Activated naive CD8-positive, alpha-beta T cell treated with anti-CD3 and anti-CD28 coated beads, Interleukin-2, amount 50 U/mL, for 24 hours (primary cell): ENCODE measurements around the gene GATAD2B.
"Not testable (repeated sequence)": the region's sequence is repeated elsewhere in the genome, so short reads cannot be mapped to it uniquely, and the experiment has no call there.

Experiments used
- ATAC-seq: fragments of 150-1000 bp; cut with Tn5 transposase; one replicate; pipeline ENCODE4 v1.10.0; 2021
- DNase-seq: peaks from one replicate; pipeline ENCODE4 v3.0.0; 2021
- H3K27ac Mint-ChIP-seq: one replicate; pipeline ENCODE4 v1.8.0; 2021; ENCODE audit warnings: mild to moderate bottlenecking, mixed read lengths
- H3K27me3 Mint-ChIP-seq: one replicate; pipeline ENCODE4 v1.8.0; 2021; ENCODE audit warnings: mixed read lengths
- H3K36me3 Mint-ChIP-seq: one replicate; pipeline ENCODE4 v1.8.0; 2021; ENCODE audit warnings: low read depth, mixed read lengths
- H3K4me1 Mint-ChIP-seq: one replicate; pipeline ENCODE4 v1.8.0; 2021; ENCODE audit warnings: mixed read lengths
- H3K4me3 Mint-ChIP-seq: one replicate; pipeline ENCODE4 v1.8.0; 2021; ENCODE audit warnings: mild to moderate bottlenecking, moderate library complexity, mixed read lengths
- H3K9me3 Mint-ChIP-seq: one replicate; pipeline ENCODE4 v1.8.0; 2021; ENCODE audit warnings: mixed read lengths

The GATAD2B gene

DNA sequence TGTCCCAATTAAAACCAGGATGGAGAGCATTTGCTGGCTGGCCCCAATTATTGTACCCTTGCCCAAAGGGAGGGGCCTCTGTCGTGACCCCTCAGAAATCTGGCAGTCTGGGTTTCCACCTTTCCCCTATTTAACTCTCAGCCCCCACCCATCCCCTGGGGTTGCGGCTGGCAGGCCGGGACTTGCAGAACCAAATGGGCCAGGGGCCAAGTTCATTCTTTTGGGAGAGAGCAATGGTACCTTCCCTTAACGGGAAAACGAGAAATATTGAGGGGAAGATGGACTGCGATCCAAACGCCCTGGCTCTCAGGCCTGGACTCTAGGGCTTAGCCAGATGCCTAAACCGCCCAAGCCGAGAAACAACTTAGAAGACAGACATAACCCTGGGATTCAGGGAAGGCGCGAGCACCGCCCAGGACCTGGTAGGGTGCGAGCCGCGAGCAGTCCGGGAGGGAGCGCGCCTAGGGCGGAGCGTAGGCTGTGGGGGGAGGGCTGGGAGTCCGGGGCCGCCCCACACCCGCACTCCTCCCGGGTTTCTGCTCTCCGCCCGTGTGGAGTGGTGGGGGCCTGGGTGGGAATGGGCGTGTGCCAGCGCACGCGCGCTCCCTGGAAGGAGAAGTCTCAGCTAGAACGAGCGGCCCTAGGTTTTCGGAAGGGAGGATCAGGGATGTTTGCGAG is 147.9 kb downstream of the GATAD2B start, which contains the start of gene SLC27A3:
SLC27A3 (plus strand) TSS at position 628 of the 678 bp plus-strand sequence. CDS start 91 bp downstream, outside the sequence.
- Mint-ChIP-seq H3K27ac (peak within 1 kb of the TSS; percentile 49), H3K4me3 (peak within 1 kb of the TSS; percentile 78), H3K4me1 (peaks cover 31% of the 10 kb centered on the region), H3K9me3 (no peaks in the 10 kb centered on the region), H3K27me3 (no peaks in the 10 kb centered on the region), H3K36me3 (peaks cover 4% of the 10 kb centered on the region)
- ATAC-seq = peak; percentile 46
- DNase-seq = peak; percentile 46

DNA sequence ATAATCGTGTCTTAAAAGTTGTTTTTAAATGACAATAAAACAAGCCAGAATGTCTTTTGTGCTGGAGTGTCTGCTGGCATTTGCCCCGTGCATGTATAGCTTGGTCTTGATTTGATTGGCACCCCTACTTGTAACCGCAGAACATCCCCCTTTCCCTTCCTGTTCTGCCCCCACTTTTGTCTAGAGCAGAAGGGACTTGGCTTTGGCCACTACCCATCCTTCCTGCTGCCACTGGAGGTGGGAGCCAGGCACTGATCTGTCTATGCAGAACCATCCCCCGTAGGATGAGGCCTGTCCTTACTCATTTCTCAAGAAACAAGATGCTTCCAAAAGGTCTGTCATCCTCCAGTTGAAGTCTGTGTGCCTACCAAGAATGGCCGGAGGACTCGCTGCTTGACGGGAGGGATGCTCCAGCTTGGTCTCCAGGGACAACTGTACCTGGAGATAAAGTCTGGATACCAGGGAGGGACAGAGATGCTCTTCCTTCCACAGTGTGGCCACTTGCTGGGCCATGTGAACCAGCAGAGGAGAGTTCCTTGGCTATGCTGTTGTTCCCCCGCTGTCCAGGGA is 148.7 kb downstream of the GATAD2B start:
- DNase-seq (no peak), ATAC-seq (no peak)
- no peaks in the 10 kb centered on the region for H3K9me3 Mint-ChIP-seq
- peaks cover 31% of the 10 kb centered on the region for H3K4me1 Mint-ChIP-seq
- H3K27me3 Mint-ChIP-seq = no peaks in the 10 kb centered on the region
- no peak overlapping the region for H3K4me3 Mint-ChIP-seq
- peaks cover 4% of the 10 kb centered on the region for H3K36me3 Mint-ChIP-seq
- H3K27ac Mint-ChIP-seq = no peak overlapping the region

GRCh38 chr1:153773096-153773921 is 149.5 kb downstream of the GATAD2B start:
- no peak overlapping the region for H3K4me3 Mint-ChIP-seq
- ATAC-seq (no peak), DNase-seq (no peak)
- H3K27me3 Mint-ChIP-seq = no peaks in the 10 kb centered on the region
- peaks cover 31% of the 10 kb centered on the region for H3K4me1 Mint-ChIP-seq
- H3K27ac Mint-ChIP-seq = no peak overlapping the region
- no peaks in the 10 kb centered on the region for H3K9me3 Mint-ChIP-seq
- peaks cover 8% of the 10 kb centered on the region for H3K36me3 Mint-ChIP-seq

GRCh38 chr1:153771841-153772593 is 150.8 kb downstream of the GATAD2B start:
- Mint-ChIP-seq H3K27me3 (no peaks in the 10 kb centered on the region), H3K9me3 (no peaks in the 10 kb centered on the region), H3K4me3 (no peak overlapping the region), H3K36me3 (peaks cover 14% of the 10 kb centered on the region), H3K4me1 (peaks cover 30% of the 10 kb centered on the region), H3K27ac (no peak overlapping the region)
- DNase-seq (no peak), ATAC-seq (no peak)

DNA sequence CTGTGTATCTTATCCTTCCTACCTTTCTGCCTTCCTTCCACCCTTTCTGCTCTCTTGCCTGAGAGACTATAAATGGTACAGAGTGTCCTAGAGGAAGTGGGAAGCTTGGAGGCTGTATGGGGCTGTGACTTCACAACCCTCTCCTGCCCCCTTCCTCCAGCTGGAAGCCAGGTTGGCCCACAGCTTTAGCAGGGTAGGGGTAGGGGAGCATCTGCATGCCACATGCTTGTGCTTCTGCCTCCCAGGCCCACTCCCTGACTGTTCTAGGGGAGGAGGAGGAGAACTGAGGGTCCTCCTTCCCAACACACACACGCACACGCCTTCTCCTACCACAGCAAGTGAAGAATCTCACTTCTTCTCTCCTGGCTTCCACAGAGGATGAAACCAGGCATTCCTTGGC is 151.5 kb downstream of the GATAD2B start:
- Mint-ChIP-seq H3K4me1 (peaks cover 24% of the 10 kb centered on the region), H3K36me3 (peaks cover 14% of the 10 kb centered on the region), H3K27ac (no peak overlapping the region), H3K4me3 (no peak overlapping the region), H3K27me3 (no peaks in the 10 kb centered on the region), H3K9me3 (no peaks in the 10 kb centered on the region)
- DNase-seq (no peak), ATAC-seq (no peak)

GRCh38 chr1:153770797-153771196 is 152.0 kb downstream of the GATAD2B start:
- H3K27ac Mint-ChIP-seq = no peak overlapping the region
- ATAC-seq = no peak
- no peaks in the 10 kb centered on the region for H3K27me3 Mint-ChIP-seq
- peaks cover 21% of the 10 kb centered on the region for H3K4me1 Mint-ChIP-seq
- peaks cover 16% of the 10 kb centered on the region for H3K36me3 Mint-ChIP-seq
- no peaks in the 10 kb centered on the region for H3K9me3 Mint-ChIP-seq
- no peak for DNase-seq
- no peak overlapping the region for H3K4me3 Mint-ChIP-seq

- DNase-seq (no peak), ATAC-seq (no peak)
- Mint-ChIP-seq H3K27me3 (no peaks in the 10 kb centered on the region), H3K4me3 (no peak overlapping the region), H3K9me3 (no peaks in the 10 kb centered on the region), H3K36me3 (peaks cover 24% of the 10 kb centered on the region), H3K27ac (no peak overlapping the region), H3K4me1 (peaks cover 11% of the 10 kb centered on the region)
Observed at GRCh38 chr1:153769221-153769620, 153.6 kb downstream of the GATAD2B start.

- Mint-ChIP-seq H3K4me3 (no peak overlapping the region), H3K27ac (no peak overlapping the region), H3K36me3 (peaks cover 24% of the 10 kb centered on the region), H3K27me3 (no peaks in the 10 kb centered on the region), H3K9me3 (no peaks in the 10 kb centered on the region), H3K4me1 (peaks cover 4% of the 10 kb centered on the region)
- DNase-seq (no peak), ATAC-seq (no peak)
Observed at GRCh38 chr1:153768316-153769181, 154.2 kb downstream of the GATAD2B start.

DNA sequence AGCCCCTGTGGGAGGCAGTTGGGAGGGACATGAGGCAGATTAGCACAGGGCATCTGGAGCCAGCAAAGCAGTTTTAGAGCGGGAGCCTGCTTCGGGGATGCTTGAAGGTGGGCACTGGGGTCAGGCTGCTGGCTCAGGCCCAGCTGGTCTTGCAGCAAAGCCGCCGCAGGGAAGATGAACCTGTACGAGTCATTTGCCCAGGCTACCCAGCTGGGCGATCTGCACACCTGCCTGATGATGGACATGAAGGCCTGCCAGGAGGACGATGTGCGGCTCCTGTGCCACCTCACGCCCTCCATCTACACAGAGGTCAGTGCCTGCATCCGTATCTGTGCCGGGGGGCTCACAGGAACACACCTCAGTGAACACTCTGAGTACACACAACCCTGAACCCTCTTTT is 155.3 kb downstream of the GATAD2B start:
- Mint-ChIP-seq H3K9me3 (no peaks in the 10 kb centered on the region), H3K4me1 (no peaks in the 10 kb centered on the region), H3K27me3 (no peaks in the 10 kb centered on the region), H3K36me3 (peaks cover 31% of the 10 kb centered on the region), H3K4me3 (no peak overlapping the region), H3K27ac (no peak overlapping the region)
- DNase-seq (no peak), ATAC-seq (no peak)

DNA sequence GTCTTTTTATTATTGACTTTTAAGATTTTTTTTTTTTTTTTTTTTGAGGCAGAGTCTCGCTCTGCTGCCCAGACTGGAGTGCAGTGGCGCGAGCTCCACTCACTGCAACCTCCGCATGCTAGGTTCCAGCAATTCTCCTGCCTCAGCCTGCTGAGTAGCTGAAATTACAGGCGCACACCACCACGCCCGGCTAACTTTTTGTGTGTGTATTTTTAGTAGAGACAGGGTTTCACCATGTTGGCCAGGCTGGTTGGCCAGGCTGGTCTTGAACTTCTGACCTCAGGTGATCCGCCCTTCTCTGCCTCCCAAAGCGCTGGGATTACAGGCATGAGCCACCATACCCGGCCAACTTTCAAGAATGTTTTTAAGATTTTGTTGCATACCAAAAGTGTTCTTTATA is 156.1 kb downstream of the GATAD2B start:
- not testable (repeated sequence) for ATAC-seq, H3K9me3 Mint-ChIP-seq, H3K4me3 Mint-ChIP-seq, H3K27ac Mint-ChIP-seq, H3K27me3 Mint-ChIP-seq, DNase-seq, H3K4me1 Mint-ChIP-seq
- H3K36me3 Mint-ChIP-seq = peaks cover 34% of the 10 kb centered on the region

GRCh38 chr1:153764310-153764709 is 158.5 kb downstream of the GATAD2B start:
- no peaks in the 10 kb centered on the region for H3K9me3 Mint-ChIP-seq
- peaks cover 42% of the 10 kb centered on the region for H3K36me3 Mint-ChIP-seq
- no peak overlapping the region for H3K27ac Mint-ChIP-seq
- H3K4me1 Mint-ChIP-seq = no peaks in the 10 kb centered on the region
- ATAC-seq = no peak
- no peak for DNase-seq
- H3K27me3 Mint-ChIP-seq = no peaks in the 10 kb centered on the region
- H3K4me3 Mint-ChIP-seq = no peak overlapping the region

DNA sequence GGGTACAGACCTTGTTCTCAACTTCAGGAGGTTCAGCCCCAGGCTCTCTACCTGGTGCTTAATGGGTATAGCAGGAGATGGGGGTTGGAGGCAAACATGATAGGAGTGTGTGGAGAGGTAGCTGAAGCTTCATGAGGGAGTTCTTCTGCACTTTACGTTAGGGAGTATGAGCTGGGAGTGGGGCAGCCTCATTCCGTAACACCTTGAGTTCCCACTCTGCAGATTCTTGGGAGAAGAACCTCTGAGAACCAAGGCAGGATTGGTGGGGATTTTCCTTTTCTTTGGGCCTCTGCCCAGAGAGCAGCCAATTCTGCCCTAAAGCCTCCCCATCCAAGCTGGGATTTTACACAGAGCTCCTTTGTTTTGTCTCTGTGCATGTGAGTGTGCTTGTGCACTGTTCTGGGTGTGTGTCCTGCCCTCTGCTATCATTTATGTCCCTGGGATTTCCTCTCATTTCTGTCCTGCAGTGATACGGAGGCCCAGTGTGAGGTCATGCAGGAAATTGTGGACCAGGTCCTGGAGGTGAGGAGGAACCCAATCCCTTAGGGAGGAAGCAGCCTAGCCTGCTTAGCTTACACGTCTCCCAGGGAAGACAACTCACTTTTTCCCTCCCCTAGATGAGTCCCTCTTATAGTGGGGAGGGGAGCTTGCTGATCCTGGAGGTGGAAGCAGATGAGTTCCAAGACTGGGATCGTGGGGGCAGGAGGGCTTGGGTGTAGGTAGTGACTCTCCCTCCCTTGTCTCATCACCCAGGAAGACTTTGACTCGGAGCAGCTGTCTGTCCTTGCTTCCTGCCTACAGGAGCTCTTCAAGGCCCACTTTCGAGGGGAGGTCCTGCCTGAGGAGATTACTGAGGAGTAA is 159.2 kb downstream of the GATAD2B start:
- Mint-ChIP-seq H3K27me3 (no peaks in the 10 kb centered on the region), H3K4me1 (no peaks in the 10 kb centered on the region), H3K36me3 (peaks cover 40% of the 10 kb centered on the region), H3K9me3 (no peaks in the 10 kb centered on the region), H3K4me3 (no peak overlapping the region), H3K27ac (no peak overlapping the region)
- ATAC-seq = no peak
- no peak for DNase-seq

GRCh38 chr1:153760440-153760839 is 162.3 kb downstream of the GATAD2B start:
- Mint-ChIP-seq H3K4me3 (no peak overlapping the region), H3K36me3 (peaks cover 44% of the 10 kb centered on the region), H3K4me1 (no peaks in the 10 kb centered on the region), H3K27me3 (no peaks in the 10 kb centered on the region), H3K9me3 (no peaks in the 10 kb centered on the region), H3K27ac (no peak overlapping the region)
- ATAC-seq (no peak), DNase-seq (no peak)
